AG04450 (cell line): ENCODE results near the gene CHCHD3. TPM values are rescaled to one million over a fixed set of nuclear protein-coding genes. Genes with fewer than 3 reads are reported as not detected.

Experiments
- CTCF ChIA-PET: fragments of 300-600, 350-600 bp; formaldehyde crosslinking; extraction: SDS; loops from one replicate; lab custom pipeline; 2022; ENCODE audit warnings: antibody characterized with exemption, inconsistent platforms; lab: Charles Lee
- POLR2A ChIA-PET: fragments of 350-600 bp; formaldehyde crosslinking; extraction: SDS; loops from one replicate; lab custom pipeline; 2021; ENCODE audit warnings: antibody characterized with exemption, inconsistent platforms; lab: Yijun Ruan, JAX
- DNase-seq: peaks from one replicate; pipeline ENCODE4 v3.0.0-alpha.2; 2011; ENCODE audit warnings: low read depth, low spot score
- H3K27ac ChIP-seq: one replicate; pipeline ENCODE4 v1.5.1; 2012; ENCODE audit warnings: low read depth, low read length, control low read depth
- H3K27me3 ChIP-seq: one replicate; pipeline ENCODE4 v1.6.0; 2012; ENCODE audit warnings: low read length; ENCODE audit not compliant: control insufficient read depth, insufficient read depth
- H3K4me3 ChIP-seq: 2 replicates; pipeline ENCODE4 v1.5.1; 2011; ENCODE audit warnings: mild to moderate bottlenecking, low read depth, low read length, control low read depth
- H3K9me3 ChIP-seq: 2 replicates; pipeline ENCODE4 v1.5.1; 2012; ENCODE audit warnings: low read length; ENCODE audit not compliant: control insufficient read depth, insufficient read depth
- CTCF ChIP-seq: IDR thresholded peaks from 2 replicates; pipeline ENCODE4 v1.5.1; 2011; ENCODE audit warnings: low read depth, low read length, control low read depth, inconsistent platforms
- polyA plus RNA-seq: library from polyadenylated mRNA; depleted of rRNA; stranded (reverse); fragments of >200 nt; gene quantifications from 2 replicates; pipeline ENCODE4 v1.2.3, GENCODE V29; 2011

Gene CHCHD3
- polyA plus RNA-seq, 1 experiment = 77.8 TPM

GRCh38 chr7:133114519-133114918 lies 32.6 kb upstream of the CHCHD3 start:
- TF ChIP-seq CTCF = no peak

GRCh38 chr7:133112976-133113375 lies 31.1 kb upstream of the CHCHD3 start:
- ChIA-PET POLR2A (no interaction called here), CTCF (interaction anchor here (0.6 kb wide), 1 partner anchor 1417 kb away, joined by 3 read pairs; no protein-coding TSS in a partner anchor)
- Histone ChIP-seq H3K9me3 (no peaks in the 10 kb centered on the region), H3K4me3 (no peak overlapping the region), H3K27ac (no peak overlapping the region), H3K27me3 (peaks cover 7% of the 10 kb centered on the region)
- no peak for TF ChIP-seq CTCF
- no peak for DNase-seq

More at GRCh38 chr7:133114519-133114918, 32.6 kb upstream of the CHCHD3 start:
- Histone ChIP-seq H3K9me3 (no peaks in the 10 kb centered on the region), H3K27me3 (peaks cover 7% of the 10 kb centered on the region), H3K27ac (no peak overlapping the region), H3K4me3 (no peak overlapping the region)
- CTCF ChIA-PET = interaction anchor here (0.6 kb wide), 1 partner anchor 661 kb away, joined by 3 read pairs; no protein-coding TSS in a partner anchor
- POLR2A ChIA-PET = no interaction called here
- no peak for DNase-seq

- no peak for TF ChIP-seq CTCF
- ChIA-PET CTCF (no interaction called here), POLR2A (no interaction called here)
- Histone ChIP-seq H3K4me3 (no peak overlapping the region), H3K27ac (no peak overlapping the region), H3K27me3 (peaks cover 3% of the 10 kb centered on the region), H3K9me3 (no peaks in the 10 kb centered on the region)
- DNase-seq = no peak
Observed at GRCh38 chr7:133112335-133112734, 30.4 kb upstream of the CHCHD3 start.

GRCh38 chr7:133110312-133110711 lies 28.4 kb upstream of the CHCHD3 start:
- Histone ChIP-seq H3K9me3 (no peaks in the 10 kb centered on the region), H3K27me3 (no peaks in the 10 kb centered on the region), H3K27ac (no peak overlapping the region), H3K4me3 (no peak overlapping the region)
- DNase-seq = no peak
- TF ChIP-seq CTCF = no peak
- CTCF ChIA-PET = no interaction called here
- POLR2A ChIA-PET = no interaction called here

- H3K27ac ChIP-seq = no peak overlapping the region
- ChIA-PET CTCF (interaction anchor here (0.7 kb wide), 1 partner anchor 545 kb away, joined by 3 read pairs; no protein-coding TSS in a partner anchor), POLR2A (no interaction called here)
- DNase-seq = no peak
- no peaks in the 10 kb centered on the region for H3K9me3 ChIP-seq
- H3K4me3 ChIP-seq = no peak overlapping the region
- TF ChIP-seq CTCF = no peak
- no peaks in the 10 kb centered on the region for H3K27me3 ChIP-seq
Observed at GRCh38 chr7:133109816-133110215, 27.9 kb upstream of the CHCHD3 start.
